ENCODE data around the gene OSGEP. TPM values are rescaled to one million over a fixed set of nuclear protein-coding genes. Genes with fewer than 3 reads are reported as not detected.
A peak's percentile ranks its signal among the peaks of the same experiment; 100 is the strongest.

OSGEP gene
- total RNA-seq, 2 donors from 2014 or later: 36.1 to 53.4 TPM

DNA sequence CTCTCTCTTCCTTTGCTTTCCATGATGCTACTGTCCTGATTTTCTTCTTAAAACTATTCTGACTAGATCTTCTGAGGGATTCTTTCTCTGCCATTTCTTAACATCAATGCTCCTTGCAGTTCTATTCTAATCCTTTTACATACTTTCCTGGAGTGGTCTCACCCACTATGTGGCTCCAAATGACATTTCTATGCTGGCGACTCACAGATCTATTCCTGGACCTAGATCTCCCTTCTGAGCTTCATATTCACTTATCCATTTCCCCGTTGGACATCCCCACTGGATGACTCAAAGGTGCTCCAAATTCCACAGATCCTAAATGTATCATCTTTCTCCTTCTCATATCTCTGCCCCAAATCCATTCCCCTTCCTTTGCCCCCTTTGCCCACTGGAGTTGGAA lies 45.4 kb downstream of the OSGEP start:
- no peak for ATAC-seq
- peaks cover 16% of the 10 kb centered on the region for H3K4me1 ChIP-seq

DNA sequence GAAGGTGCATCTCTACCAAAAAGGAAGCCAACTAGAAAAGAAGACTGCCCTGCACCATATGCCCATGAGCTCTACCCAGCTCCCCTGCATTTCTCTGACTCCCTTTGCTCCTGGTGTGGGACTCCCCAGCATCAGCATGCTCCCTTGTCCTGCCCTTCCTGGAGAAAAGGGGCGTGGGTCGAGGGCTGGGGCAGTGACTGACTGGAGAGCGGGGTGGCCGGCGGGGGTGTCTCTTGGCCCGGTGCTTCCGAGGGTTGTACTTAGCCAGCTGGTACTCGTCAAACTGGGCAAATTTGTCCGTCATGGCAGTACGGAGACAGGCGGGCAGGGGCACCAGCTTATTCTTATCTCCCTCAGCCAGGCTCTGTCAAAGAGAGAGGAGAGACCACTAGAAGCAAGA lies 51.1 kb downstream of the OSGEP start:
- WGBS, 2 donors: 94 to 95% methylated on average over 6 to 11 of the region's 11 CpGs
- no peak overlapping the region for H3K4me3 ChIP-seq
- intact Hi-C loops (cut with DNase I): no loop called here
- no peak for DNase-seq
- peaks cover 0 to 26% of the 10 kb centered on the region in 2 donors for H3K36me3 ChIP-seq (replicated peaks in 1 of 2; ENCODE audit: insufficient read depth in 1 of 2, low read depth in 2 of 2)
- no peak overlapping the region for H3K27ac ChIP-seq
- no peak for ATAC-seq
- H3K27me3 ChIP-seq: no peaks in the 10 kb centered on the region
- H3K9me3 ChIP-seq: no peaks in the 10 kb centered on the region
- no peak for TF ChIP-seq POLR2A (IDR thresholded peaks at IDR 0.05)
- TF ChIP-seq, protein P1, sequence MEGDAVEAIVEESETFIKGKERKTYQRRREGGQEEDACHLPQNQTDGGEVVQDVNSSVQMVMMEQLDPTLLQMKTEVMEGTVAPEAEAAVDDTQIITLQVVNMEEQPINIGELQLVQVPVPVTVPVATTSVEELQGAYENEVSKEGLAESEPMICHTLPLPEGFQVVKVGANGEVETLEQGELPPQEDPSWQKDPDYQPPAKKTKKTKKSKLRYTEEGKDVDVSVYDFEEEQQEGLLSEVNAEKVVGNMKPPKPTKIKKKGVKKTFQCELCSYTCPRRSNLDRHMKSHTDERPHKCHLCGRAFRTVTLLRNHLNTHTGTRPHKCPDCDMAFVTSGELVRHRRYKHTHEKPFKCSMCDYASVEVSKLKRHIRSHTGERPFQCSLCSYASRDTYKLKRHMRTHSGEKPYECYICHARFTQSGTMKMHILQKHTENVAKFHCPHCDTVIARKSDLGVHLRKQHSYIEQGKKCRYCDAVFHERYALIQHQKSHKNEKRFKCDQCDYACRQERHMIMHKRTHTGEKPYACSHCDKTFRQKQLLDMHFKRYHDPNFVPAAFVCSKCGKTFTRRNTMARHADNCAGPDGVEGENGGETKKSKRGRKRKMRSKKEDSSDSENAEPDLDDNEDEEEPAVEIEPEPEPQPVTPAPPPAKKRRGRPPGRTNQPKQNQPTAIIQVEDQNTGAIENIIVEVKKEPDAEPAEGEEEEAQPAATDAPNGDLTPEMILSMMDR (IDR thresholded peaks at IDR 0.05): no peak
- no peaks in the 10 kb centered on the region for H3K4me1 ChIP-seq

More for the DNA sequence above, 45.4 kb downstream of the OSGEP start:
- no peak overlapping the region for H3K4me3 ChIP-seq
- intact Hi-C loops (cut with DNase I): no loop called here
- no peaks in the 10 kb centered on the region for H3K9me3 ChIP-seq
- H3K27me3 ChIP-seq: no peaks in the 10 kb centered on the region
- TF ChIP-seq, protein P1 (IDR thresholded peaks at IDR 0.05): no peak
- no peak for TF ChIP-seq POLR2A (IDR thresholded peaks at IDR 0.05)
- no peak for DNase-seq
- no peak overlapping the region for H3K27ac ChIP-seq
- peaks cover 0 to 22% of the 10 kb centered on the region in 2 donors for H3K36me3 ChIP-seq (replicated peaks in 1 of 2; ENCODE audit: insufficient read depth in 1 of 2, low read depth in 2 of 2)
- 82 to 89% methylated on average over 2 of the region's 2 CpGs for WGBS, 2 donors

DNA sequence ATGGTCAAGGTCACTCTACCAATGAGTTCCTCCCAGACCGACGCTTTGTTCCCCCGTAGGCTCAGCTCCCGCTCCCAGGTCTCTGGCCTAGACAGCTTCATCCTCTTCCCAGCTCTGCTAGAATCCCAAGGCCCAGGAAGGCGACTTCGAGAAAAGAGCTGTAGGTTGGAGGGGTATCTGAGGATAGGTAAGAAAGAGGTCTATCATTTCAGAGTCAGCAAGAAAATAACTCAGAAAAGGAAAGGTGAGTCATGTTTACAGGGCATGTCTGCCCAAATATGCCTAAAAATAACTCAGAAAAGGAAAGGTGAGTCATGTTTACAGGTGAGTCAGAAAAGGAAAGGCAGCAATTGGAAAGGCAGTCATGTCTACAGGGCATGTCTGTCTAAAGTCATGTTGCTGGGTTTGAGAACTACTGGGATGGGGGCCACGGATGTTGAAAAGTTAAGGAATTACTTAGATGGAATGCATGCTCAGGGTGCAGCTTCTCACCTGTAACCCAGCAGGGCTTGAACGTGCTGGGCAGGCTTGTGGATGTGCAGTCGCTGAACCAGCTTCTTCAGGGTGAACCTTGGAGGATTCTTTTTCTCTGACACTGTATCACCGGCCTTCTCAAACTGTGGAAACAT lies 53.5 kb downstream of the OSGEP start:
- DNase-seq: no peak
- H3K4me3 ChIP-seq: no peak overlapping the region
- no peaks in the 10 kb centered on the region for H3K9me3 ChIP-seq
- no peak for TF ChIP-seq POLR2A (IDR thresholded peaks at IDR 0.05)
- WGBS, 2 donors: 81 to 85% methylated on average over 10 of the region's 10 CpGs
- ATAC-seq: peak; percentile 62
- H3K4me1 ChIP-seq: no peaks in the 10 kb centered on the region
- peaks cover 0 to 14% of the 10 kb centered on the region in 2 donors for H3K36me3 ChIP-seq (replicated peaks in 1 of 2; ENCODE audit: insufficient read depth in 1 of 2, low read depth in 2 of 2)
- peak overlapping the region in 2 of 4 donors; percentile 31 to 45 for H3K27ac ChIP-seq
- intact Hi-C loops (cut with DNase I): no loop called here
- no peaks in the 10 kb centered on the region for H3K27me3 ChIP-seq

DNA sequence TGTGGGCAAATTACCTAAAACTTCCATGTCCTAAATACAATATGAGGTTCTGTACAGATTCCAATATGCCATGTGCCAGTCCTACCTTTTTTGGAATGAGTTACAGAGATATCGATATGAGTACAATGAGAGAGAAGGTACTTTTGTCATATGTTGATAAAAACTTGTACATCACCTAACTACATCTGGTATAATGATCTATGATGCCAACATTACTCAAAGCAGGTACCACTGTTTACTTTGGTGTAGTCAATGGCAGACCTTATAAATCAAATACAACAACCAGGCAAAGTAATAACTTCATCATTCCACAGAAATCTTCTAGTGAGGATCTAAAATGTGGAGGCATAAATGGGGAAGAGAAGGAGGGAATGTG lies 54.0 kb downstream of the OSGEP start:
- peaks cover 1 to 16% of the 10 kb centered on the region in 2 donors for H3K36me3 ChIP-seq (replicated peaks in 1 of 2; ENCODE audit: insufficient read depth in 1 of 2, low read depth in 2 of 2)
- DNase-seq (no peak), ATAC-seq (no peak)
- no peaks in the 10 kb centered on the region for H3K9me3 ChIP-seq
- peak overlapping the region in 2 of 4 donors; percentile 31 to 45 for H3K27ac ChIP-seq
- H3K4me1 ChIP-seq: no peaks in the 10 kb centered on the region
- TF ChIP-seq, protein P1 (IDR thresholded peaks at IDR 0.05): no peak
- no peak for TF ChIP-seq POLR2A (IDR thresholded peaks at IDR 0.05)
- H3K27me3 ChIP-seq: no peaks in the 10 kb centered on the region
- no peak overlapping the region for H3K4me3 ChIP-seq
- 92 to 93% methylated on average over 1 of the region's 1 CpG for WGBS, 2 donors
- intact Hi-C loops (cut with DNase I): no loop called here

DNA sequence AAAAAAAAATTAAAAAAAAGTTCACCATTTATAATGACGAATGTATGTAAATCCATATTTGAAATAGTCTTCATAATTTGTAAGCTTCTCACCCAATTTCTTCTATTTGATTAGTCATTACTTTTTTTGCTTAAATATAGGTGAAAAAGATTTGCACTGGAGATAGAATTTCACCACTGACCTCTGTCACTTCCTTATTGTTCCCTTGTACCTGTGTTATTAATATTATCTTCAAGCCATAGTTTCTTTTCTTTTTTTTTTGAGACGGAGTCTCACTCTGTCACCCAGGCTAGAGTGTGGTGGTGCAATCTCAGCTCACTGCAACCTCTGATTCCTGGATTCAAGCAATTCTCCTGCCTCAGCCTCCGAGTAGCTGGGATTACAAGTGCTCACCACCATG lies 57.1 kb downstream of the OSGEP start:
- intact Hi-C loops (cut with DNase I): no loop called here
- Histone ChIP-seq H3K27ac (no peak overlapping the region), H3K4me3 (no peak overlapping the region), H3K27me3 (no peaks in the 10 kb centered on the region), H3K4me1 (no peaks in the 10 kb centered on the region), H3K36me3 (replicated peaks in 1 of 2; ENCODE audit: insufficient read depth in 1 of 2, low read depth in 2 of 2) (peaks cover 8 to 24% of the 10 kb centered on the region in 2 donors), H3K9me3 (no peaks in the 10 kb centered on the region)
- ATAC-seq: no peak
- TF ChIP-seq, protein P1 (IDR thresholded peaks at IDR 0.05): no peak
- no peak for TF ChIP-seq POLR2A (IDR thresholded peaks at IDR 0.05)
- WGBS, 2 donors: 86 to 91% methylated on average over 3 of the region's 3 CpGs
- no peak for DNase-seq

Small RNA genes within 50 kb of the gene (small RNA-seq; reads per million reads assigned to genes)
- 0.52 reads per million, percentile 4 among the genes with 10 or more reads in this experiment for gene RNA5SP382

Other genes with a start within 250 kb of the OSGEP start
- gene OR11H6, start 231.1 kb downstream of the OSGEP start, total RNA-seq: not detected
- not detected for gene OR11H7, start 225.8 kb downstream of the OSGEP start, total RNA-seq
- gene OR11H4, start 215.5 kb downstream of the OSGEP start, total RNA-seq: not detected
- 10 to 100 TPM; 12.5 to 16.6 TPM for gene TTC5, start 148.9 kb downstream of the OSGEP start, total RNA-seq
- 10 to 100 TPM; 17.1 to 66.9 TPM for gene CCNB1IP1, start 121.5 kb downstream of the OSGEP start, total RNA-seq
- 10 to 100 TPM in 1 of 2 donors, 1 to 10 TPM in 1; 5.6 to 11.7 TPM for gene PARP2, start 111.2 kb downstream of the OSGEP start, total RNA-seq
- 10 to 100 TPM; 32.3 to 35.3 TPM for gene TEP1, start 41.3 kb downstream of the OSGEP start, total RNA-seq
- gene KLHL33, start 18.6 kb downstream of the OSGEP start, total RNA-seq: under 1 TPM in 1 of 2 donors, not detected in 1; 0.26 TPM
- 100 to 1,000 TPM in 1 of 2 donors, 10 to 100 TPM in 1; 86.7 to 101 TPM for gene APEX1, start 414 bp upstream of the OSGEP start, total RNA-seq
- 10 to 100 TPM; 12.2 to 12.5 TPM for gene PIP4P1, start 6.6 kb upstream of the OSGEP start, total RNA-seq
- 10 to 100 TPM; 20.4 to 24.9 TPM for gene PNP, start 14.6 kb upstream of the OSGEP start, total RNA-seq
- 1 to 10 TPM in 1 of 2 donors, not detected in 1; 4.3 TPM for gene RNASE10, start 50.7 kb upstream of the OSGEP start, total RNA-seq
- not detected for gene RNASE9, start 106.2 kb upstream of the OSGEP start, total RNA-seq
- not detected for gene RNASE11, start 133.2 kb upstream of the OSGEP start, total RNA-seq
- gene RNASE12, start 136.6 kb upstream of the OSGEP start, total RNA-seq: not detected
- gene OR6S1, start 186.9 kb upstream of the OSGEP start, total RNA-seq: not detected
- gene RNASE4, start 229.7 kb upstream of the OSGEP start, total RNA-seq: 10 to 100 TPM; 41.8 to 47.5 TPM
- gene ANG, start 234.0 kb upstream of the OSGEP start, total RNA-seq: 10 to 100 TPM; 24.1 to 28.0 TPM

All from body of pancreas (tissue), 4 donors.